Neural cell (in vitro differentiated cells): ENCODE results near the gene NEURL1. TPM values are rescaled to one million over a fixed set of nuclear protein-coding genes. Genes with fewer than 3 reads are reported as not detected.

Source experiments
- H2AFZ ChIP-seq: fragments of 200-600, 300-800 bp; sonication (generic), shearing (Covaris generic); 2 replicates; pipeline ENCODE4 v1.6.0; 2014; ENCODE audit warnings: low read depth, mild to moderate bottlenecking, antibody characterized with exemption, low read length, moderate library complexity
- H3F3A ChIP-seq: fragments of 200-600 bp; shearing (Covaris generic); 2 replicates; pipeline ENCODE4 v1.6.1; 2016; ENCODE audit warnings: mild to moderate bottlenecking, moderate library complexity, mixed read lengths, antibody characterized with exemption, low read length; ENCODE audit not compliant: insufficient read depth, poor library complexity, severe bottlenecking
- H3K27ac ChIP-seq: fragments of 200-600, 300-800 bp; sonication (generic), shearing (Covaris generic); 2 replicates; pipeline ENCODE4 v1.5.1; 2014; ENCODE audit warnings: mild to moderate bottlenecking, low read length, moderate library complexity
- H3K27me3 ChIP-seq: fragments of 300-800, 200-600 bp; sonication (generic), shearing (Covaris generic); 2 replicates; pipeline ENCODE4 v1.6.0; 2014; ENCODE audit warnings: mild to moderate bottlenecking, low read depth, low read length, moderate library complexity; ENCODE audit not compliant: insufficient read depth
- H3K36me3 ChIP-seq: fragments of 300-800, 200-600 bp; sonication (generic), shearing (Covaris generic); 2 replicates; pipeline ENCODE4 v1.5.1; 2014; ENCODE audit warnings: mild to moderate bottlenecking, antibody characterized with exemption, low read length, moderate library complexity; ENCODE audit not compliant: insufficient read depth
- H3K4me2 ChIP-seq: fragments of 300-800, 200-600 bp; sonication (generic), shearing (Covaris generic); 2 replicates; pipeline ENCODE4 v1.6.0; 2014; ENCODE audit warnings: mild to moderate bottlenecking, low read length
- H3K4me3 ChIP-seq: fragments of 300-800, 200-600 bp; sonication (generic), shearing (Covaris generic); 2 replicates; pipeline ENCODE4 v1.5.1; 2014; ENCODE audit warnings: mild to moderate bottlenecking, low read length, moderate library complexity
- H3K79me2 ChIP-seq: fragments of 200-600 bp; shearing (Covaris generic); replicated peaks from 2 replicates; pipeline ENCODE4 v1.6.0; 2014; ENCODE audit warnings: mild to moderate bottlenecking, low read length, moderate library complexity; ENCODE audit not compliant: insufficient read depth
- H3K9ac ChIP-seq: fragments of 300-800, 200-600 bp; sonication (generic), shearing (Covaris generic); 2 replicates; pipeline ENCODE4 v1.6.1; 2016; ENCODE audit warnings: mild to moderate bottlenecking, low read length, mixed read lengths
- H3K9me2 ChIP-seq: fragments of 200-600 bp; shearing (Covaris generic); 2 replicates; pipeline ENCODE4 v1.6.1; 2016; ENCODE audit warnings: mild to moderate bottlenecking, low read length, mixed read lengths; ENCODE audit not compliant: insufficient read depth
- H3K9me3 ChIP-seq: fragments of 200-600, 300-800 bp; sonication (generic), shearing (Covaris generic); 2 replicates; pipeline ENCODE4 v1.6.1; 2016; ENCODE audit warnings: mild to moderate bottlenecking, mixed run types, low read length, moderate library complexity, mixed read lengths
- H4K20me1 ChIP-seq: fragments of 200-600 bp; shearing (Covaris generic); 2 replicates; pipeline ENCODE4 v1.6.1; 2016; ENCODE audit warnings: mild to moderate bottlenecking, mixed run types; ENCODE audit not compliant: insufficient read depth
- CTCF ChIP-seq: fragments of 450-650 bp; IDR thresholded peaks from 2 replicates; pipeline ENCODE4 v1.5.1; 2014; ENCODE audit warnings: antibody characterized with exemption, mild to moderate bottlenecking, moderate library complexity; ENCODE audit not compliant: poor library complexity, severe bottlenecking
- EZH2 ChIP-seq: fragments of 200-600, 300-800 bp; shearing (Covaris generic), sonication (generic); IDR thresholded peaks from 2 replicates; pipeline ENCODE4 v1.6.1; 2014; ENCODE audit warnings: antibody characterized with exemption, low read length, borderline replicate concordance, mild to moderate bottlenecking; ENCODE audit not compliant: insufficient read depth, poor library complexity, severe bottlenecking
- MXI1 ChIP-seq: fragments of 450-650 bp; conservative IDR thresholded peaks from 2 replicates; pipeline ENCODE4 v1.6.1; 2014; ENCODE audit warnings: antibody characterized with exemption, mild to moderate bottlenecking; ENCODE audit not compliant: poor library complexity, severe bottlenecking
- POLR2AphosphoS5 ChIP-seq: IDR thresholded peaks from 2 replicates; pipeline ENCODE4 v1.6.1; 2012
- RAD21 ChIP-seq: fragments of 450-650 bp; conservative IDR thresholded peaks from 2 replicates; pipeline ENCODE4 v1.6.1; 2014; ENCODE audit warnings: antibody characterized with exemption, mild to moderate bottlenecking, moderate library complexity
- REST ChIP-seq: IDR thresholded peaks from 2 replicates; pipeline ENCODE4 v1.6.1; 2012; ENCODE audit warnings: borderline replicate concordance
- SMC3 ChIP-seq: fragments of 450-650 bp; conservative IDR thresholded peaks from 2 replicates; pipeline ENCODE4 v1.6.1; 2014; ENCODE audit warnings: antibody characterized with exemption, mild to moderate bottlenecking, moderate library complexity; ENCODE audit not compliant: poor library complexity
- TAF1 ChIP-seq: IDR thresholded peaks from 2 replicates; pipeline ENCODE4 v1.6.1; 2012; ENCODE audit warnings: low read depth
- polyA plus RNA-seq: library from polyadenylated mRNA; depleted of rRNA; stranded (reverse); fragments of >200 nt; gene quantifications from 2 replicates; pipeline ENCODE4 v1.2.3, GENCODE V29; 2014

The NEURL1 gene
- polyA plus RNA-seq, 1 donor from 2014 or later = 12.3 TPM

GRCh38 chr10:103451091-103451813 is 42.3 kb upstream of the NEURL1 start:
- Histone ChIP-seq H3K4me3 (no peak overlapping the region), H3F3A (no peaks in the 10 kb centered on the region), H3K4me2 (no peak overlapping the region), H3K9ac (no peak overlapping the region), H2AFZ (no peak overlapping the region), H4K20me1 (no peaks in the 10 kb centered on the region), H3K36me3 (no peaks in the 10 kb centered on the region), H3K9me2 (no peaks in the 10 kb centered on the region), H3K9me3 (no peaks in the 10 kb centered on the region), H3K27me3 (no peaks in the 10 kb centered on the region), H3K79me2 (no peaks in the 10 kb centered on the region), H3K27ac (no peak overlapping the region)
- no peak for TF ChIP-seq POLR2AphosphoS5
- no peak for TF ChIP-seq EZH2
- no peak for TF ChIP-seq RAD21
- TF ChIP-seq SMC3 = no peak
- TF ChIP-seq MXI1 = no peak
- TF ChIP-seq REST = no peak

- Histone ChIP-seq H3K27me3 (no peaks in the 10 kb centered on the region), H3K27ac (no peak within 1 kb of the TSS), H3K9me3 (no peaks in the 10 kb centered on the region), H4K20me1 (no peaks in the 10 kb centered on the region), H2AFZ (no peak within 1 kb of the TSS), H3K36me3 (no peaks in the 10 kb centered on the region), H3K9me2 (no peaks in the 10 kb centered on the region), H3K4me3 (no peak within 1 kb of the TSS), H3K4me2 (no peak within 1 kb of the TSS), H3K79me2 (no peaks in the 10 kb centered on the region), H3F3A (no peaks in the 10 kb centered on the region), H3K9ac (no peak within 1 kb of the TSS)
- TF ChIP-seq TAF1 (no peak), CTCF (no peak), MXI1 (no peak), EZH2 (no peak), REST (no peak), SMC3 (no peak)
Measured at GRCh38 chr10:103451831-103452505, 41.5 kb upstream of the NEURL1 start, which contains the start of gene CALHM2. TSS of gene CALHM2 (minus strand) at chr10:103452370. CDS start at chr10:103449941, 2,429 bp downstream.
